ENCODE data around the gene GALNT12.

GRCh38 chr9:98871558-98872065 lies 64.1 kb downstream of the GALNT12 start:
- TF ChIP-seq POLR2A (IDR thresholded peaks at IDR 0.05; ENCODE audit: low read depth, low read length) (no peak), POLR2AphosphoS5 (IDR thresholded peaks at IDR 0.05; ENCODE audit: low read depth, low read length) (no peak)
